Choroid plexus epithelial cell (primary cell): ENCODE data around the gene CPSF4.
A peak's percentile ranks its signal among the peaks of the same experiment; 100 is the strongest.

Source experiments
- DNase-seq: peaks from one replicate; pipeline ENCODE4 v3.0.0-alpha.2; 2010; ENCODE audit warnings: low read depth
- H3K4me3 ChIP-seq: 2 replicates; pipeline ENCODE4 v1.5.1; 2011; ENCODE audit warnings: low read depth, mild to moderate bottlenecking, control low read depth, low read length, moderate library complexity
- CTCF ChIP-seq: conservative IDR thresholded peaks from 2 replicates; pipeline ENCODE4 v1.5.1; 2011; ENCODE audit warnings: low read depth, mild to moderate bottlenecking, control low read depth, inconsistent platforms, low read length, moderate library complexity

CPSF4 gene

DNA sequence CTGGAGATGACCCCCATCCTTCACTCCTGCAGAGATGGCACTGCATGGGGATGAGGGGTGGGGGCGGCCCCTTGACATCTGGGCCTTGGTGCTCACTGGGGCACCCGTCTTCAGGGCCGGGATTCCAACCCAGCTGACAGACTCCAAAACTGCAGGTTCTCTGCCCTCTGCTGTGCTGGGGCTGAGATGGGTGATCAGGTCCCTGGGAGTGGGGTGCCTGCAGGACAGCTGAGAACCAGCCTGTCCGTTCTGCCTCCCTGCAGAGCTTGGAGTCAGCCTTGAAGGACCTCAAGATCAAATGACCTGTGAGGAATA is 44.6 kb upstream of the CPSF4 start:
- TF ChIP-seq CTCF = no peak
- no peak overlapping the region for H3K4me3 ChIP-seq
- no peak for DNase-seq

DNA sequence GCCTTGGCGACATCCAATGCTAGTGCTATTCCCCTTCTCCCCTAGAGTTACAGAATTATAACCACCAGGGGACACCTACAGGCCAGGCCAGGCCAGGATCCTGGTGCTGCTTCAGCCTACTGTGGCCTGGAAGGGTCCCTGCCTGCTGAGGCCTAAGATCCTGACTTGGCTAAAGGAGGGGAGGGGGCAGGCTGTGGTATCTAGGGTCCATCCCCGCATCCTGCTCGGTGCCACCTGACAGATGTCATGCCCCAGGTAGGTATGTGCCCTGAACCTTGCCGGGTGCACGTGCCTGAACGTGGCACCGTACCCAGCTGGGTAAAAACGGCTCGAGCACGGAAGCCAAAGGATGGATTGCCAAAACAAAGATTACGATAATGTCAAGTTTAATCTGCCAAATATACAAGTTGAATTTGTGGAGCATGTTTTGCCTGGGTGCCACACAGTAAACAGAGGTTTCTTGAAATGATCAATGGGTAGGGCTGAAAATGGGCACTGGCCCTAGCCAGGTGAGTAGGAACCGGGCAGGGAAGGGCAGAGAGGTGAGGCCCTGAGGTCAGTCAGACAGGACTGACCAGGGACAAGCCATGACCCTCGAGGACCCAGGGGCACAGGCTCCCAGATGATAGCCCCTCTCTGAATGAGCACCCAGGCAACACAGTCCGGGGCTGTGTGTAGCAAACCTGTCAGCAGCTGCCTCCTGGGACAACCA is 43.0 kb upstream of the CPSF4 start:
- H3K4me3 ChIP-seq = no peak overlapping the region
- DNase-seq = no peak
- TF ChIP-seq CTCF = peak; percentile 20

DNA sequence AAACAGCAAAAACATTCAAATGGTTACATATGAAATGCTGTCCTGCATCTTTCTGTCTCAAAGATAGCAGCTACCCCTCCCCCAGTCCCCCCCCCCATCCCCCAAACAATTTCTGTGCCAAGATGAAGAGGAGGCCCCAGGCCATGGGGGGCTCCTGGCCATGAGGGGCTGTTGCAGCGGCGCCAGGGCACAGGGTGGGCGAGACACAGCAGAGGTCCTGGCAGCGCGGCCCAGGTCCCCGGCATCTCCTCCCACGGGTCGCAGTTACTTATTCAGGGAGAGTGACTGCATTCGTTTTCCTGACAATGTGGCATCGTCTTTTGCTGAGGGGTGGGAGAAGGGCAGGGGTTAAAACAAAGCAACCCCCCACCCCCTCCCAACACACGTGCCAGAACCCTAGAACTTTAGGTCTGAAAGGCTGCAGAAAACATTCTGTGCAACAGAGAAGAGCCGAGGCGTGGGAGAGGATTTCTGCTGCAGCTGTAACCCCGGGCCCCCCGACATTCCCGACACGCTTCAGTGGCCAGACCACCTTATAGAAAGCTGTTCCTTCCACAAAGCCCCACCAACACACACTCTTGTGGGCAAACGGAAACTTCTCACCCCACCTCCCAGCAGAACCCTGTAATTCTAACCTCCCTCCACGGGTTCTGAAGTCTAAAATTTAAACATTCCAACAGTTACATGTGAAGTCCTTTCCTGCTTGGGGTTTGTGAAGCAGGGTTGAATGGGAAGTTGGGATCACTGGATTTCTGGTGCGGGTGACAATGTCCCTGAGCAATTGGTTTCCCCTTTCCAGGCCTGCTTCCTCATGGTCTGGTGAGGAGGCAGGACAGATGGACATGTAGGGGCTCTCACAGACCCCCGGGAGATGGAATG is 42.1 kb upstream of the CPSF4 start:
- TF ChIP-seq CTCF = no peak

DNA sequence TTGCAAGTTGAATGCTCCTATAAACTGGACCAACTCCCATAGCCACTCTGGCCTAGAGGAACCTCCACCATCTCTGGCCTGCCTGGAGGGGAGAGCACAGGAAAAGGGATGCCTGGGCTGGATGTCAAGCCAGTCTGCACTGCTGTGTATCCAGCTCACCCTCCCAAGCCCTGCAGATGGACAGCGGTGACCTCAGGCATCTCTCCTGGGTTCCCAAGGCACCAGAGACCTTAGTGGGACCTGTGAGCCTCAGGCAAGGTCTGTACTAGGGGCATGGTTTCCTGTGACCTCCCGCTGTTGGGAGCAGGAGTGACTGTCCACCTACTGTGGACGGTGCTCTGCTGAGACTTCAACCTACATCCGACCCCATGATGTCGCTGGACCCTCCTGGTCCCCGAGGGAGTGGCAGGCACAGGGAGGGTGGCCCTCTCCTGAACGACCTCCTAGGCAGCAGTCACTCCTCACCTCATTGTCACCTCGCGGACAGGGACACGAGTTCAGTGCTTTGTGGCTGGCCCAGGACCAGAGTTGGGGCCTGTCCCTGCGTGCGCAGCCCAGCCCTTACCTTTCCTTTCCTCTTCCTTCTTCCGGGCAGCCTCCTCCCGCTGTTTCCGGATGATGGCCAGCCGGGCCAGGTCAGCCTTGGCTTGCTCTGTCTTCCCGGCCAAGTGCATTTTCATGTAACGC is 41.3 kb upstream of the CPSF4 start:
- H3K4me3 ChIP-seq = no peak overlapping the region
- no peak for DNase-seq
- TF ChIP-seq CTCF = no peak

More for the DNA sequence above, 42.1 kb upstream of the CPSF4 start:
- DNase-seq = no peak
- no peak overlapping the region for H3K4me3 ChIP-seq

GRCh38 chr7:99398891-99399445 is 39.8 kb upstream of the CPSF4 start:
- no peak for TF ChIP-seq CTCF
- no peak for DNase-seq
- no peak overlapping the region for H3K4me3 ChIP-seq

GRCh38 chr7:99399597-99399996 is 39.1 kb upstream of the CPSF4 start:
- H3K4me3 ChIP-seq = no peak overlapping the region
- DNase-seq = no peak

More at GRCh38 chr7:99399597-99399996, 39.1 kb upstream of the CPSF4 start:
- no peak for TF ChIP-seq CTCF
